Medulla oblongata (tissue), 1 donor: ENCODE measurements around the gene ABCC1.
"Not testable (repeated sequence)": the region's sequence is repeated elsewhere in the genome, so short reads cannot be mapped to it uniquely, and the experiment has no call there.

Source experiments
- DNase-seq: peaks from one replicate; pipeline ENCODE4 v3.0.0-alpha.2; 2015; ENCODE audit errors: extremely low spot score

Gene ABCC1

DNA sequence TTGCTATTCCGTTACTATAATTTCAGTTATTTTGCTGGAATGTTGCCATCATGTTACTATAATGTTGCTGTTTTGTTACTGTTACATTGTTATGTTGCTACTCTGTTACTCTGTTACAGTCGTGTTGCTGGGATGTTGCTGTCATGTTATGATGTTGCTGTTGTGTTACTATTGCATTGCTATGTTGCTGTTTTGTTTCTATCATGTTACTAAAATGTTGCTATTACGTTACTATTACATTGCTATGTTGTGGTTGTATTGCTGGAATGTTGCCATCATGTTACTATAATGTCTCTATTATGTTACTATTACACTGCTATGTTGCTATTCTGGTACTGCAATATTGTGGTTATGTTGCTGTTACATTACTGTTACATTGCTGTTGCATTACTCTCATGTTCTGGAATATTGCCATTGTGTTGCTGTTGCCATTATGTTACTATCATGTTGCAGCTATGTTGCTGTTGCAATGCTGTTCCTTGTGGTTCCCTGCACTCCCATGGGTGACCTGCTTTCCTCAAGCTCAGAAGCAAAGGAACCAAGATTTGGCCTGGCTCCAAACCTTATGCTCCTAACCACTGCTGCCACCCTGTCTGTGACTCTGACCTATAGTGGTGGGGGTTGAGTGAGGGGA is 209.4 kb downstream of the ABCC1 start:
- no peak for DNase-seq

DNA sequence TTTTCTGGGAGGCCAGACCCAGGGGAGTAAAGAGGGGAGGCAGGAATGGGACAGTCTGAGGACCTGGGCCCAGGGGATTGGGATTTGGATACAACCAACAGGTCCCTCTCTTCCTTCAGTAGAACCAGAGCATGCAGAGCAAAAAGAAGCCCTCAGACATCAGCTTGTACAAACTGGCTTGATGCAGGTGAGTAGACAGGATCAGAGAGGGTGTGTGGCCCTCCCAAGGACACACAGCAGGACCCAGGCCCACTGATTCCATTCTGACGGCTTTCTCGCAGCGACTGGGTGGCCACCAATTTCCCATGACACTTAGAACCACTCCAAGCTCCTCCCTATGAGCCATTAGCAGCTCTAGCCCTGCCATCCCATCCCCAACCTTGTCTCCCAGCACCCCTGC is 210.2 kb downstream of the ABCC1 start:
- no peak for DNase-seq

GRCh38 chr16:16161319-16161718 is 211.9 kb downstream of the ABCC1 start:
- no peak for DNase-seq

DNA sequence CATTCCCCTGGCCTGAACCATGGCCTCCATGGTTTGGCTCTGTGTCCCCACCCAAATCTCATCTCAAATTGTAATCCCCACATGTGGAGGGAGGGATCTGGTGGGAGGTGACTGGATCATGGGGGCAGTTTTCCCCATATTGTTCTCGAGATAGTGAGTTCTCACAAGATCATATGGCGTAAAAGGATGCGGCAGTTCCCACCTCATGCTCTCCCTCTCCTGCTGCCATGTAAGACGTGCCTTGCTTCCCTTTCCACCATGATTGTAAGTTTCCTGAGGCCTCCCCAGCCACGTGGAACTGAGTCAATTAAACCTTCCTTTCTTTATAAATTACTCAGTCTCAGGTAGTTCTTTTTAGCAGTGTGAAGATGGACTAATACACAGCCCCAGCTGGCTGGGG is 212.4 kb downstream of the ABCC1 start:
- DNase-seq = not testable (repeated sequence)

DNA sequence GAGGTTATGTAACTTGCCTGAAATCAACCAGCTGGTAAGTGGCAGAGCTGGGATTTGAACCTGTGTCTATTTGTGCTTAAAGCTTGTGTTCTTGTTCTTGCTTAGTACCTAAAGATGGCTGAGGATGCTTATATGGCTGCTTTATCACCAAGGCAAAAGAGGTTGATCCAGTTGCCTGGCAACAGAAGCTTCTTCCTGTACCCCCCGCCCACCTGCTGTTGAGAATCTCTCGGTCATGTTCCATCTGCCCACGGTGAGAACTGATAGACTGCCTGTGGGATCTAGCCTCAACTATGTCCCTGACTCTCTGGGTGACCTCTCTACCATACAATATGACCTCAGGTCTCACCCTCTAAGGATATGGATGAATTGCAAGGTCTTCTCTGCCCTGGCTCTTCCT is 213.2 kb downstream of the ABCC1 start:
- DNase-seq = no peak

DNA sequence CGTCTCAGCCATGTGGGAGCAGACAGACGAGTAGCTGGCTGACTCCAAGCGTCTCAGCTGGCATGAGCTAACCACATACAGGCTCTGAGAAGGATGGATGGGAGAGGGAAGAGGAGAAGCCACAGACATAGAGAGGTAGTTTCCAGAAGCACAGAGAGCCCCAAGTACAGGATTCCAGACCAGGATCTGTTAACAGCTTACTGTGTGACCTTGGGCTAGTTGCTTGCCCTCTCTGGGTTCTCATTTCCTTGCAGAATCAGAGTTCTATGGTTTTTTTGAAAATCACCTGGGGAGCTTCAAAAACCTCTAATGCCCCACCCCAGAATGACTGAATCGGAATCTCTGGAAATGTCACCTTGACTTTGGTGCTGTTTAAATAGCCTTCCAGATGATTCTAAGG is 213.7 kb downstream of the ABCC1 start:
- no peak for DNase-seq

DNA sequence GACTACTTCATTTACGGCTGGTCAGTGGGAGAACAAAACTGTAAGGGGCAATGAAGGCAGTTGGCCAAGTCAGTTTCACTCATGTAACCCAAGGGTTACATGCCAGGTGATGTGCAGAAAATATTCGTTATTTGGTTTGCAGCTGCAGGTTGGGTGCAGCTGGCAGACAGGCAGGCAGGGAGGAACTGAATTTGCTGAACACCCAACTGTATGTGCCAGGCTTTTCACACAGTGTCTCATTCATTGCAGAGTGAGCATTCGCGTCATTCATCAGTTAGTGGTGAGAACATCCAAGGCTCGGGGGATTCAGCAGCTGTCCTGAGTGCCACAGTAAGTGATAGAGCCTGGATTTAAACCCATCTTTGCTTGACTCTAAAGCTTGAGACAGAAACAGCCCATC is 214.2 kb downstream of the ABCC1 start:
- DNase-seq = peak; percentile 86

- no peak for DNase-seq
These were observed 214.8 kb downstream of the ABCC1 start for GRCh38 chr16:16164243-16164642.

GRCh38 chr16:16166085-16166484 is 216.7 kb downstream of the ABCC1 start:
- DNase-seq = no peak

DNA sequence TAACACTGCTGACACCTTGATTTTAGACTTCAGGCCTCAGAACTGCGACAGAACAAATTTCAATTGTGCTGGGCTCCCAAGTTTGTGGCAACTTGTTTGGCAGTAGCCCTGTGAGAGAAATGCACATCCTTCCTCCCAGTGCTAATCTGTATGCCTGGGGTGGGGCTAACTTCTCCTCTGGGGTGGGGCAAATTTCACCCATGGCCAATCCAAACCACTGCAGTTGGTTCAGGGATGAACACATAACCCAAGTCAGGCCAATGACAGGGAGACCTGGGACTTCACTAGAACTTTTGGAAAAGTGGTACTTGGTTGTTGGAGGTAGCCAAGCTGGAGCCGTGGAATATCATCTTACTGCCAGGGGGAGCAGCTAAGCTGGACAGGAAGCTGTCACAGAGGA is 217.5 kb downstream of the ABCC1 start:
- no peak for DNase-seq

GRCh38 chr16:16167927-16168326 is 218.5 kb downstream of the ABCC1 start:
- no peak for DNase-seq

- no peak for DNase-seq
These were observed 219.0 kb downstream of the ABCC1 start for GRCh38 chr16:16168431-16168830.

- DNase-seq = no peak
These were observed 220.2 kb downstream of the ABCC1 start for GRCh38 chr16:16169615-16170014.

GRCh38 chr16:16171332-16171919 is 222.0 kb downstream of the ABCC1 start:
- DNase-seq = no peak

DNA sequence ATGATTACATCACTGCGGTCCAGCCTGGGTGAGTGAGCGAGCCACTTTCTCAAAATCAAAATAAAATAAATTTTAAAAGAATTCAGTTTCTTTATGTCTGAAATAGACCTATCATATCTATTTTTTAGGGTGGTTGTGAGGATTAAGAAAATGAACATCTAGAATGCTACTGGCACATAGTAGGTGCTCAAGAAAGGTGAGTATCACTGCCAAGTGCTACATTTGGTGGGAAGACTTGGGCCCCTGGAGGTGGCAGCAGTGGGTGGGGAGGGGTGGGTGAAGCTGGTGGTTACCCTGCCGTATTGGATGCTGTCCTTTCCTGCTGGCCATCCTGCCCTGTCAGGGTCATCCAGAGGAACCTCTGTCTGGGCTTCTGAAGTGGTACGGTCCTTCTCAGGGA is 223.6 kb downstream of the ABCC1 start:
- DNase-seq = no peak

- no peak for DNase-seq
These were observed 225.9 kb downstream of the ABCC1 start for GRCh38 chr16:16175296-16175695.

GRCh38 chr16:16176328-16176727 is 226.9 kb downstream of the ABCC1 start:
- DNase-seq = no peak

GRCh38 chr16:16178455-16179162 is 229.2 kb downstream of the ABCC1 start:
- DNase-seq = no peak

DNA sequence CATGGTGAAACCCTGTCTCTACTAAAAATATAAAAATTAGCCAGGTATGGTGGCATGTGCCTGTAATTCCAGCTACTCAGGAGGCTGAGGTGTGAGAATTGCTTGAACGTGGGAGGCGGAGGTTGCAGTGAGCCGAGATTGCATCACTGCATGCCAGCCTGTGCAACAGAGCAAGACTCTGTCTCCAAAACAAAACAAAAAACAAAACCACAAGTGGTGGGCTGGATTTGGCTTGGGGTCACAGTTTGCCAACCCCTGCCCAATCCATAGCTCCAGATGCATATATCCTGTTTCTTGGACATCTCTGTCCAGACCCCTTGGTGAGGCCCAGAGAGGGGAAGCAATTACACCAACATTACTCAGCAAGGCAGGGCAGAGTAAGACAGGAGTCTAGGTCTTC is 232.3 kb downstream of the ABCC1 start:
- not testable (repeated sequence) for DNase-seq

GRCh38 chr16:16182918-16183317 is 233.5 kb downstream of the ABCC1 start:
- no peak for DNase-seq

DNA sequence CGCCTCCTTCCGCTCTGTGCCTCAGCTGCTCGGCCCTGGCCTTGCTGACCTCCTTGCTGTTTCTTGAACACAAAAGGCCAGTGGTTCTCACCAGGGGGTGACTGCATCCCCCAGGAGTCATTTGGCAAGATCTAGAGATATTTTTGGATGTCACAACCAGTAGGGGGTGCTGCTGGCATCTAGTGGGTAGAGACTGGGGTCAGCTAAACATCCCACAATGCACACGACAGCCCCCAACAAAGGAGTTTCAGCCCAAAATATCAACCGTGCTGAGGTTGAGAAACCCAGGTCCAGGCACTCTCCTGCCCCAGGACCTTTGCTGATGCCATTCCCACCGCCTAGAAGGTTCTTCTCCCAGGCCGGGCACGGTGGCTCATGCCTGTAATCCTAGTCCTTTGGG is 234.1 kb downstream of the ABCC1 start:
- DNase-seq = no peak

- no peak for DNase-seq
These were observed 235.2 kb downstream of the ABCC1 start for GRCh38 chr16:16184594-16184993.

- DNase-seq = no peak
These were observed 235.7 kb downstream of the ABCC1 start for GRCh38 chr16:16185095-16185494.
